Measurements from ENCODE around the gene KRT3. TPM values are rescaled to one million over a fixed set of nuclear protein-coding genes. Genes with fewer than 3 reads are reported as not detected.
"Not testable (repeated sequence)": the region's sequence is repeated elsewhere in the genome, so short reads cannot be mapped to it uniquely, and the experiment has no call there.

The KRT3 gene
- total RNA-seq, 1 donor from 2014 or later, result not detected

- H3K36me3 Mint-ChIP-seq (ENCODE audit: unreplicated experiment), result no peaks in the 10 kb centered on the region
- TF ChIP-seq CTCF (IDR thresholded peaks at IDR 0.05; ENCODE audit: partially characterized antibody, unreplicated experiment), result no peak
- DNase-seq, result no peak
- no peak overlapping the region for H3K4me3 Mint-ChIP-seq (ENCODE audit: unreplicated experiment)
- no peak overlapping the region for H3K27ac Mint-ChIP-seq (ENCODE audit: unreplicated experiment)
- no peaks in the 10 kb centered on the region for H3K27me3 Mint-ChIP-seq (ENCODE audit: unreplicated experiment)
- H3K4me1 Mint-ChIP-seq (ENCODE audit: low read depth, unreplicated experiment), result peaks cover 2% of the 10 kb centered on the region
- peaks cover 2% of the 10 kb centered on the region for H3K9me3 Mint-ChIP-seq (ENCODE audit: unreplicated experiment)
These were observed 495 bp upstream of the KRT3 start for GRCh38 chr12:52796429-52796794.

GRCh38 chr12:52795332-52795674 lies 614 bp downstream of the KRT3 start:
- H3K27ac Mint-ChIP-seq (ENCODE audit: unreplicated experiment); H3K4me3 Mint-ChIP-seq (ENCODE audit: unreplicated experiment); H3K4me1 Mint-ChIP-seq (ENCODE audit: low read depth, unreplicated experiment); H3K36me3 Mint-ChIP-seq (ENCODE audit: unreplicated experiment); DNase-seq; H3K9me3 Mint-ChIP-seq (ENCODE audit: unreplicated experiment); H3K27me3 Mint-ChIP-seq (ENCODE audit: unreplicated experiment): not testable (repeated sequence)

GRCh38 chr12:52794479-52795331 lies 1.2 kb downstream of the KRT3 start:
- no peak for TF ChIP-seq CTCF (IDR thresholded peaks at IDR 0.05; ENCODE audit: partially characterized antibody, unreplicated experiment)
- DNase-seq, result no peak
- H3K27me3 Mint-ChIP-seq (ENCODE audit: unreplicated experiment), result no peaks in the 10 kb centered on the region
- H3K27ac Mint-ChIP-seq (ENCODE audit: unreplicated experiment), result no peak overlapping the region
- H3K9me3 Mint-ChIP-seq (ENCODE audit: unreplicated experiment), result peaks cover 2% of the 10 kb centered on the region
- H3K4me1 Mint-ChIP-seq (ENCODE audit: low read depth, unreplicated experiment), result no peaks in the 10 kb centered on the region
- no peaks in the 10 kb centered on the region for H3K36me3 Mint-ChIP-seq (ENCODE audit: unreplicated experiment)
- H3K4me3 Mint-ChIP-seq (ENCODE audit: unreplicated experiment), result no peak overlapping the region

- DNase-seq, result no peak
- no peak overlapping the region for H3K27ac Mint-ChIP-seq (ENCODE audit: unreplicated experiment)
- H3K36me3 Mint-ChIP-seq (ENCODE audit: unreplicated experiment), result no peaks in the 10 kb centered on the region
- H3K27me3 Mint-ChIP-seq (ENCODE audit: unreplicated experiment), result no peaks in the 10 kb centered on the region
- H3K4me1 Mint-ChIP-seq (ENCODE audit: low read depth, unreplicated experiment), result no peaks in the 10 kb centered on the region
- no peak for TF ChIP-seq CTCF (IDR thresholded peaks at IDR 0.05; ENCODE audit: partially characterized antibody, unreplicated experiment)
- H3K4me3 Mint-ChIP-seq (ENCODE audit: unreplicated experiment), result no peak overlapping the region
- H3K9me3 Mint-ChIP-seq (ENCODE audit: unreplicated experiment), result peaks cover 2% of the 10 kb centered on the region
These were observed 3.5 kb downstream of the KRT3 start for GRCh38 chr12:52792185-52793029.

- Mint-ChIP-seq H3K4me1 (ENCODE audit: low read depth, unreplicated experiment) (no peaks in the 10 kb centered on the region), H3K27ac (ENCODE audit: unreplicated experiment) (no peak overlapping the region), H3K36me3 (ENCODE audit: unreplicated experiment) (no peaks in the 10 kb centered on the region), H3K4me3 (ENCODE audit: unreplicated experiment) (no peak overlapping the region), H3K9me3 (ENCODE audit: unreplicated experiment) (peaks cover under 1% of the 10 kb centered on the region), H3K27me3 (ENCODE audit: unreplicated experiment) (no peaks in the 10 kb centered on the region)
- no peak for DNase-seq
- no peak for TF ChIP-seq CTCF (IDR thresholded peaks at IDR 0.05; ENCODE audit: partially characterized antibody, unreplicated experiment)
These were observed 4.4 kb downstream of the KRT3 start for GRCh38 chr12:52791271-52792184.

Data from glutamatergic neuron (in vitro differentiated cells).